DND-41 (cell line): ENCODE results near the gene ENTREP1.

Experiments used
- EZH2 ChIP-seq: IDR thresholded peaks from 3 replicates; pipeline ENCODE4 v1.6.1; 2012; ENCODE audit warnings: borderline replicate concordance, low read depth, mild to moderate bottlenecking, moderate library complexity, low read length, inconsistent platforms; ENCODE audit not compliant: severe bottlenecking
- TF ChIP-seq, protein P1 (sequence below): IDR thresholded peaks from 2 replicates; pipeline ENCODE4 v1.5.1; 2012; ENCODE audit warnings: borderline replicate concordance, low read length, moderate library complexity, mild to moderate bottlenecking; ENCODE audit not compliant: poor library complexity, severe bottlenecking; ENCODE audit errors: extremely low read depth

DNA sequence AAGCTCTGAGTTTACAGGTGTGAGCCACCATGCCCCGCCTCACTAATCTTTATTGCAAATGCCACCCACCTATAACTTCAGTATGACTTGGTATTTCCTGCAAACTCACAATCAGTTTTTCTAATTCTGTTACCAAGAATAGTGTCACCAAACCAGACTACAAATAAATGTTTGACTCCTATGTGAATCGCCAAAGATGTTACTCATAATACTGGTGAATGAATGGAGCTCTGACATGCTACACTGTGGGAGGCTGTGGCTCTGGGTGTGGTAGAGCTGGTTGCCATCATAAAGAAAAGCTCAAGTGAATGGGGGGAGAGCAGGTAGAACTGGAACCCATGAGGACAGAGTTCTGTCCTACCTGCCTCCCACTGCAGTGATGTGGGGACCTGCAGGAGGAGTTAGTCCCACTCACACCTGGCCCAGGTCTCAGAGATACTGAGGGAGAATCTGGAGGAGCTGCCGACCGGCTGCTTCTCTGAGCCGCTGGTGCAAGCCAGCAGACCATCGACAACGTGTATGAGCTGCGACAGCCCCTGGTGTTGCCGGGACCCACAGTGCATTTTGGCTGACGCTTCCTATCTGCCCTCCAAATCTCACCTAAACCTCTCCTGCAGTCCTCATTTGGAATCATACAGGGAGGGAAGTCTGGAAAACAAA, 95.7 kb downstream of the ENTREP1 start:
- TF ChIP-seq, protein P1, sequence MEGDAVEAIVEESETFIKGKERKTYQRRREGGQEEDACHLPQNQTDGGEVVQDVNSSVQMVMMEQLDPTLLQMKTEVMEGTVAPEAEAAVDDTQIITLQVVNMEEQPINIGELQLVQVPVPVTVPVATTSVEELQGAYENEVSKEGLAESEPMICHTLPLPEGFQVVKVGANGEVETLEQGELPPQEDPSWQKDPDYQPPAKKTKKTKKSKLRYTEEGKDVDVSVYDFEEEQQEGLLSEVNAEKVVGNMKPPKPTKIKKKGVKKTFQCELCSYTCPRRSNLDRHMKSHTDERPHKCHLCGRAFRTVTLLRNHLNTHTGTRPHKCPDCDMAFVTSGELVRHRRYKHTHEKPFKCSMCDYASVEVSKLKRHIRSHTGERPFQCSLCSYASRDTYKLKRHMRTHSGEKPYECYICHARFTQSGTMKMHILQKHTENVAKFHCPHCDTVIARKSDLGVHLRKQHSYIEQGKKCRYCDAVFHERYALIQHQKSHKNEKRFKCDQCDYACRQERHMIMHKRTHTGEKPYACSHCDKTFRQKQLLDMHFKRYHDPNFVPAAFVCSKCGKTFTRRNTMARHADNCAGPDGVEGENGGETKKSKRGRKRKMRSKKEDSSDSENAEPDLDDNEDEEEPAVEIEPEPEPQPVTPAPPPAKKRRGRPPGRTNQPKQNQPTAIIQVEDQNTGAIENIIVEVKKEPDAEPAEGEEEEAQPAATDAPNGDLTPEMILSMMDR: no peak
- no peak for TF ChIP-seq EZH2
